Activated CD8-positive, alpha-beta memory T cell treated with anti-CD3 and anti-CD28 coated beads, Interleukin-2, amount 50 U/mL, for 48 hours (primary cell): Measurements from ENCODE around the gene TBL1X.
A peak's percentile ranks its signal among the peaks of the same experiment; 100 is the strongest.
"Not testable (repeated sequence)": the region's sequence is repeated elsewhere in the genome, so short reads cannot be mapped to it uniquely, and the experiment has no call there.

Experiments used
- DNase-seq: peaks from one replicate; pipeline ENCODE4 v3.0.0-alpha.2; 2020

TBL1X gene

DNA sequence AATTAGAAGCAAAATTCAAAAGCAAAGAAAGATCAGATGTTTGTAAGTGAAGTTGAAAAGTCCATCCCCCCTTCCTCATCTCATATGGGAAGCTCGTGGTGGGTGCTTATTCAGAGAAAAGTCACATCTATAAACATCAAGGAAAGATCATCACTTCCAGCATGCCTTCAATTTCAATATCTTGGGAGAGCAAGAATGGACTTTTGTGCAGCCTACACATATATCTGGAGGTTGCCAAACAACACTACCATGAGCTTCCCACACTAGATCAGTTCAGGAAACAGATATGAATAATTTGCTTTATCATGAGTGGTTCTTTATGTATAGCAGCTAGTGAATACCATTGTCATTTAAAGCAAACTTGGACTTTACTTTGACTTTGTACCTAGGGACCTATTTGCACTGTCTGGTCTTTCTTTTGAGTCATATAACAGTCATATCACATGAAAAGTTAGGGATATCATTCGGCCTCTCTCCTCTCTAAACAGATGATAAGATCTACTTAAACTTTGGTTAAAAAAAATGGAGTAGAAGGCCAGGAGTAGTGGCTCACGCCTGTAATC, 5.6 kb upstream of the TBL1X start:
- DNase-seq, result no peak

DNA sequence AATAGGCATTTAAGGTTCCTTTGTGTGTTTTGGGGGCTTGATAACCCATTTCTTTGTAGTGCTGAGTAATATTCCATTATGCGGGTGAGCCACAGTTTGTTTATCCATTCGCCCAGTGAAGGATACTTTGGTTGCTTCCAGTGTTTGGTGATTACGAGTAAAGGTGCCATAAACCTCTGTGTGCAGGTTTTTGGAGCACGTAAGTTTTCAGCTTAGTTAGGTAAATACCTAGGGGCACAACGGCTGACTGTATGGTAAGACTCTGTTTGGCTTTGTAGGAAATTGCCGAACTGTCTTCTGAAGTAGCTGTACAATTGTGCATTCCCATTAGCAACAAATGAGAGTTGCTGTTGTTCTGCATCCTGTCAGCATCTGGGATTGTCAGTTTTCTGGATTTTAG, 3.8 kb upstream of the TBL1X start:
- DNase-seq, result no peak

DNA sequence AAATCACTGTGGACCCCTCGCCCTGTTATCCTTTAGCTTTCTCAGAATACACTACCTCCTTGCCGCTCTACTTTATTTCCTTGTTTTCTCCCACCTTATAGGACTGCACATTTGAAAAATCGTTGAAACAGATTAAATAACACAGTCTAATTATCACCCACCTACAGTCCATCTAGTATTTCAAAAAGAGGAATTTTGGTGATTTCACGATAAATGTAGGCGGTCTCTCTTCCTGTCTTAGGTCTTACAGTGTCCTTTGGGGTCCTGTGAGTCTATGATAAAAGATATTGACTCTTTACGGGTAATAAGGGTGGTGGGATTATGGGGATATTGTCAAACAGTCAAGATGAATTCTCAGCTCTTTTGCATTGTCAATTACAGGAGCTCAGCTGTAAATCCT, 2.4 kb upstream of the TBL1X start:
- no peak for DNase-seq

GRCh38 chrX:9465380-9466123, 694 bp downstream of the TBL1X start:
- peak; percentile 58 for DNase-seq

- DNase-seq, result peak; percentile 59
Measured at GRCh38 chrX:9466124-9466495, 1.3 kb downstream of the TBL1X start.

DNA sequence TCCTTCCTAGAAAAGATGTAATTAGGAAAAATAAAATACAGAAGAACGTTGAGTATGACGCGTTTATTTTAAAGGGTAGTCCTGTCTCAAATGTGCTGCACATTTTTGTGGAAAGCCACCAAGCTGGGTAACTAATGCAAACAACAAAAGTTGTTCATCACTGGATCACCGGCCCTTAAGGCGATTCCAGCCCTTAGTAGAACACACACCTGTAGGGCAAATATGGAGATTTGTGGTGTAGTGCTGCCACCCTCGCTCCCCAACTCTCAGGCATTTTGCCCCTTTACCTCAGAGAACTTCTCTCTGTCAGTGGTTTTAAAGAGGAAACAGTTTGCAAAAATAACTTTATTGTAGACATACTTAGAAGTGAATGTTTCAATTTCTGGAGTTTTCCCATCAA, 1.9 kb downstream of the TBL1X start:
- DNase-seq, result no peak

- DNase-seq, result no peak
Measured at GRCh38 chrX:9467146-9467545, 2.3 kb downstream of the TBL1X start.

DNA sequence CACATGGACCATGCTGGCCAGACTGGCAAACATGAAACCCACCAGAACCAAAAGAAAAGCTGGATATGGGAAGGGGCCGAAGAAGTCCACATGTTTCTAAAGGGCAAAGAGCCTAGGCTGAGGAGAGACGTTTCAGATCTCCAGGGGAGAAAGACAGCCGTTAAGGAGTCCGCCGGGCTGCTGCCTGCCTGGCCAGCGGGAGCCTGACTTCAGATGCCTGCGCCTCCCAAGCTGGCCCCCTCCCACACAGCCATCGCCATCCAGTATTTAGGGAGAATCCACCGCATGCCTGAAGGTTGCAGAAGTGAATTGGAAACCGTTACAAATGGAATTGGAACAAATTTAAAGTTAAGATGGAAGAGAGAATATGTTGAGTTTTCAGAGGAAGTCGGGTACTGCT, 2.9 kb downstream of the TBL1X start:
- DNase-seq, result no peak

DNA sequence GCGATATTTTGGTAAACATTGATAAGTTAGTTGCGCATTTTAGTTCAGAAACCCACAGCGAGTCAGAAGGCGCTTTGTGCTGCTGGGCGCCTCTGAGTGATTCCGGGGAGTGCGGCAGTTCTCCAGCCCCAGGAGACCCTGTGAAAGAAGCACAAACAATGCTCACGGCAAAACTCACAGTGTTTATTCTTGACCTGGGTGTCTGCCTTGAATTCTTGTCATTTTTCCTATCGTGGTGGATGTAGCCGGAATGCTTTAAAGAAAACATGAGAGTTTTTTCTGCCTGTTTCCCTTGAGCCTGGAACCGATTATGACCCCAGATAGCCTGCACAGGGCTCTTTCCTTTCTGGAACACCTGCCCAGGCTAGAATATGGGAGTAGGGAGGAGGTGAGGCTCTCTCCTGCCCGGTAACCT, 6.7 kb downstream of the TBL1X start:
- DNase-seq, result no peak

GRCh38 chrX:9473708-9474107, 8.8 kb downstream of the TBL1X start:
- no peak for DNase-seq

DNA sequence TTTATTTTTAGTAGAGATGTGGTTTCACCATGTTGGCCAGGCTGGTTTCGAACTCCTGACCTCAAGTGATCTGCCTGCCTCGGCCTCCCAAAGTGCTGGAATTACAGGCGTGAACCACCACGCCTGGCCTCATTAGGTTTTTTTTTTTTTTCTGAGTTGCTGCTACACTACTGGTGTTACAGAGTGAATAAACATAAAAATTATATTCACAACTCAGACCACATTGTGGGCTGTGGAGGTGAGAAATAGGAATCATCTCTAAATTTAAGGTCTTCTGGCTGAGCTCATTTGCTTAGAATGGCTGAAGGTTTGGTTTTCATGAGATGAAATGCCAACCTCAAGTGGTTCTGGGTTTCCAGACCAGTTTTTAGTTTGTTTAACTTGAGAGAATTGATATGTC, 10.6 kb downstream of the TBL1X start:
- not testable (repeated sequence) for DNase-seq

- no peak for DNase-seq
Measured at GRCh38 chrX:9475984-9476383, 11.1 kb downstream of the TBL1X start.

DNA sequence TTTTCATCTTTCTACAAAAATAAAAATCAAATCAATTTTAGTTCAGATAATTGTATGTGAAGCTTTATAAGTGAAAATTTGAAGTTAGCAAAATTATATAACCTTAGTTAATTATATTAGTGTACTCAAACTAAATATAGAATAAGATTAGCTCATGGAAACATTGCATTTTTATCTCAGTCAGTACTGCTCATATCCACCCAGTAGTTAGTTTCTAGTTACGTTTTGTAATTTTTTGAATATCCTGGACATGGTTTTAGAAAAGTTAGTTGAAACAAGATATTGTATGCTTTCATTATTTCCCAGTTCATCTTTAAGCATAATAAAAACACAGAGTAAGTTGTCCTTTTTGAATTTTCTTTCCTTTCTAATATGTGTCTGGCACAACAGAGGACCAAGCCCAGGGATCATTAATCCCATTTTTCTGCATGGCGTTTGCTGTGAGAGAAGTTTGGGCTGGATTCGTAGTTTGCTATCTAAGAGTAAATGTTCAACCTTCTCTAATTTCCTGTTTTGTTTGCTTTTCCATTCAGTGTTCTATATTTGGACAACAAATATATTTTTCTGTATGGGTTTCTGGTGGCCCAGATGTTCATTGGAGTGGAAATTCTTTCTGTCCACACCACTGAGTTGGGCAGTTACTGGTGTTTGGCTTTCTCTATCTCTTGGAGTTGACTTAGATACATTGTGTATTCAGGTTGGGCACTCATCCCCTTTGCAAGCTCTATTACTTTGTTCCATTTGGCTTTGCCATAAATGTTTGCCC, 12.1 kb downstream of the TBL1X start:
- DNase-seq, result no peak

GRCh38 chrX:9482408-9482807, 17.6 kb downstream of the TBL1X start:
- DNase-seq, result no peak

DNA sequence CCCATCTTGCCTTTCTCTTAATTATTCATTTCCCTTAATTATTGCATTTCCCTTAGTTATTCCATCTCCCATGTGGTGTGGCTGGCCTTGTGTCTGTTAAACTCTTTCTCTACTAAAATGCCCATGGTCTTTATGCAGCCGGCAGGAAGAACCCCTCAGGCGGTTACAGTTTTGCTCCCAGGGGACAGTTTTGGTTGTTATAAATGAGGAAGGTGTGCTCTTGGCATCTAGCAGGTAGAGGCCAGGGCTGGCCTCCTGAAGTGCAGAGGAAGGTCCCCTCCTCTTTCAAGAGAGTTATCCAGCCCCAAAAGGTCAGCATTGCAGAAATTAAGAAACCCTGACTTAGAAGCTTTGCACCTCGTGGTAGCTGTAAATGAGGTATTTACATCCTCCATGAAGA, 18.0 kb downstream of the TBL1X start:
- DNase-seq, result no peak

GRCh38 chrX:9483376-9483775, 18.5 kb downstream of the TBL1X start:
- DNase-seq, result no peak

GRCh38 chrX:9486786-9487387, 22.0 kb downstream of the TBL1X start:
- no peak for DNase-seq

DNA sequence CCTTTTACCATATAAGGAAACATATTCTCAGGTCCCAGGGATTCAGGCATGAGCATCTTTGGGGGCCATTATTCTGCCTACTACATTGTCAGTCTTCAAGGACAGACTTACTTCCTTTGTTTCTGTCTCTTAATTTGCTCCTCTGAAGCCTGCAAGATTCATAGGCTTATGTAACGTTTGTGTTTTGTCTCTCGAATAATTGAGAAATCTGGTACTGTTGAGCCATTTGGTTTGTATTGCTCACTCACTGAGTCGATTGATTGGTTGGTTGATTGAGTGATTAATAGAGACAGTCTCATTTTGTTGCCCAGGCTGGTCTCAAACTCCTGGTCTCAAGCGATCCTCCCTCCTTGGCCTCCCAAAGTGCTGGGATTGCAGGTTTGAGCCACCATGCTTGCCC, 23.7 kb downstream of the TBL1X start:
- DNase-seq, result no peak

DNA sequence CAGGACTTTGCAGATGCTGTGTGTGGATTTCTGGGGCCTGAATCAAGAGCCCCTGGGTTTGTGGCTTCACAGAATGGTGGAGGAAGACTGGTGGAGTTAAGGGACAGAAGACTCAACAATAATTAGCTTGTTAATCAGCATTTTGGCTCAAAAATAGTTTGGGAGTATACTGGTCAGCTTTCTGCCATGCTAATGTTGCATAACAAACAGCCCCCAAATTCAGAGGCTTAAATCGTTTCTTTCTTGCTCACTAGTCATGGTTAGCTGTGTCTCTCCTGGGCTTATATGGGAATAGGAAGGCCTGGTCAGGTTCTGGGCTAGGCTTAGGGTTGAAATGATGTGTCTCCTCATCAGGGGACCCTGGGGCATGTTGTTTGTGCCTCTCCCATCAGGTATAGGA, 24.4 kb downstream of the TBL1X start:
- no peak for DNase-seq

DNA sequence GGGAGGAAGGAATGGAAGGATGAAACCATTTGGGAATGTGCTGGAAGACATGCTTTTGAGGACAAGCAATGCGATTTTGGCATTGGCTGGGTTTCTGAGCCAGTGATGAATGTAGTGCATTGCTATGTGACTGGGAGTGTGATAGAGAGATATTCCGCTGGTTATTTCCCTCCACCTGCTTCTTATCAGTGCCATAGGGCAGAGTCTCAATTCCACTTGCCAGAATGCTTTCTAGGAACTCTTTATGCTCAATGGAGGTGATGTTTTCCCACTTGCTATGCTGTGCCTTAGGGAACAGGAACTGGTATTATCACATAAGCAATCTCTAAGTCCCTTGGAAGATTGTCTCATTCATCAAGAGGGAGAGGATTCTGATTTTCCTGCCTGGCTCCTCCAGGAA, 28.0 kb downstream of the TBL1X start:
- DNase-seq, result no peak

DNA sequence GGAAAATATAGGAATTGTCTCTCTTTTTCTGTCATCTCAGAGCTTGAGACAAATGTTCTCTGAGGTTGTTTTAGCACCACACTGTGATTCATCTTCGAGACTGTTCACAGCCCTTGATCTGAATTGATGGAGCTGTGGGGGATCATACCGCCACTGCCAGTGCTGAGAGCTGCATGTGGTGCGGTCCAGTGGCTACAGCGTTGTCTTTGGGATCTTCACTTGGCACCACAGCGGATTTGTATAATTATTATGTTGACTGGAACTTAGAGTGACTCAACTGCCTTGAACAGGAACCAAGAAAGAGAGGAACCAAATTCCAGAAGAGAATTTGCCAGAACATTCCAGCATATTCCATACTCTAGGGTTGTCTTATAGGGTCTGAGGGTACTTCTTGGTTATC, 29.1 kb downstream of the TBL1X start:
- DNase-seq, result no peak

DNA sequence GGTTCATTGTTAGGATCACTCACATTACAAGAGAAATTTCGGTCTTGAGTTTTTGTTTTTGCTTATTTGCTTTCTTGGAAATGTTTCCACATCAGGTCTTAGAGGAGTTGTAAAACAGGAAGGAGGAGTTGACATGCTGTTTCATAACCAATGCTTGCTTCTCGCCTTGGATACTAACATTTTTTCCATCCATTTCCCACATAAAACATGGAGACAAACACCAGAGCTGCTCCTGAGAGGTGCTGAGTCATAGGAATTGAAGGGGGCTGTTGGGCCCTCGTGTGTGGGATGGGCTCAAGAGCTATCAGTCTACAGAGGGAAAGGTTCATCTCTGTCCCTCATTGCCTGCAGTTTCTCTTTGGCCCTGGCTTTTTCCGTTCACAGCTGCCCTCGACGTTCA, 29.9 kb downstream of the TBL1X start:
- no peak for DNase-seq

GRCh38 chrX:9495496-9495895, 30.6 kb downstream of the TBL1X start:
- no peak for DNase-seq

DNA sequence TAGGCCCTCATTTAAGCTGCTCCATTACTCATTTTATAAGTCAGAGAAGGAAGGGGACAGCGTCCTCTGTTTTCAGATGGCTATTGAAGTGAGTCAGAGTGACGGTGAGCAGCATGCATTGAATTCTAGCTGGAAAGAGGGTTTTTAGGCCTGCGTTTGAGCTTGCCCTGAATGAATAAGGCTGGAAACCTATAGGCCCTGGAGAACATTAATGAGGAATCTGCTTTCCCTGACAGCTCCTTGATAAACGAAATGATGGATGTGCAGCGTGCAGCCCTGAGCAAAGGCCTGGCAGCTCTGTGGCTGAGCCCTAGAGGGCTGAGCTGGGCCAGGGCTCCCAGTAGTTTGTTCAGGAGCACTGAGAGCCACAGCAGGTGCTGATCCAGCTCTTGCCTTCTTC, 33.4 kb downstream of the TBL1X start:
- DNase-seq, result no peak
